Measurements from ENCODE around the gene NTN1. TPM values are rescaled to one million over a fixed set of nuclear protein-coding genes. Genes with fewer than 3 reads are reported as not detected.

NTN1 gene
- total RNA-seq, 1 experiment from 2014 or later: 14.5 TPM

- ATAC-seq: no peak
- Histone ChIP-seq H3K4me1 (ENCODE audit: control insufficient read depth, insufficient read depth, low read length) (no peaks in the 10 kb centered on the region), H3K27ac (ENCODE audit: low read length) (no peak overlapping the region), H3K4me3 (ENCODE audit: low read depth in 2 of 2, low read length in 2 of 2) (no peak overlapping the region), H3K9me3 (ENCODE audit: control insufficient read depth, insufficient read depth, low read depth, low read length) (no peaks in the 10 kb centered on the region), H3K27me3 (ENCODE audit: control insufficient read depth, insufficient read depth, low read length) (no peaks in the 10 kb centered on the region), H3K36me3 (ENCODE audit: control insufficient read depth, insufficient read depth, low read length) (no peaks in the 10 kb centered on the region)
- no peak for DNase-seq (ENCODE audit: low read depth, low spot score)
- intact Hi-C loops (cut with micrococcal nuclease; ENCODE audit: unreplicated experiment): no loop called here
- ChIA-PET POLR2A (no interaction called here), CTCF (no interaction called here)
- in situ Hi-C loops (cut with HindIII; ENCODE audit: low pct_unique_long_range_greater_than_20kb, low sequenced_read_pairs): no loop called here
- no peak for TF ChIP-seq CTCF (IDR thresholded peaks at IDR 0.05)
- TF ChIP-seq SIN3A (IDR thresholded peaks at IDR 0.05; ENCODE audit: borderline replicate concordance, insufficient read depth, low read depth, low read length): no peak
- TF ChIP-seq REST (IDR thresholded peaks at IDR 0.05; ENCODE audit: insufficient read depth in 1 of 2, low read depth in 2 of 2, low read length in 1 of 2): no peak
- TF ChIP-seq POLR2AphosphoS5 (IDR thresholded peaks at IDR 0.05; ENCODE audit: low read depth, low read length): no peak
- TF ChIP-seq TCF7L2 (IDR thresholded peaks at IDR 0.05; ENCODE audit: low read depth, low read length): no peak
- no TSS peak for BruUV-seq (replicated peaks)
These were observed 121.6 kb downstream of the NTN1 start for GRCh38 chr17:9142772-9143494.

- CTCF ChIA-PET: no interaction called here
These were observed 123.4 kb downstream of the NTN1 start for GRCh38 chr17:9144502-9145249.

More at GRCh38 chr17:9144502-9145249, 123.4 kb downstream of the NTN1 start:
- no peaks in the 10 kb centered on the region; the same call in 1 of the 2 replicates for H3K27me3 ChIP-seq (ENCODE audit: control insufficient read depth, insufficient read depth, low read length)
- TF ChIP-seq SIN3A (IDR thresholded peaks at IDR 0.05; ENCODE audit: borderline replicate concordance, insufficient read depth, low read depth, low read length) (no peak), REST (IDR thresholded peaks at IDR 0.05; ENCODE audit: insufficient read depth in 1 of 2, low read depth in 2 of 2, low read length in 1 of 2) (no peak), CTCF (IDR thresholded peaks at IDR 0.05) (no peak), TCF7L2 (IDR thresholded peaks at IDR 0.05; ENCODE audit: low read depth, low read length) (no peak), POLR2AphosphoS5 (IDR thresholded peaks at IDR 0.05; ENCODE audit: low read depth, low read length) (no peak)
- H3K9me3 ChIP-seq (ENCODE audit: control insufficient read depth, insufficient read depth, low read depth, low read length): no peaks in the 10 kb centered on the region
- H3K27ac ChIP-seq (ENCODE audit: low read length): no peak overlapping the region
- in situ Hi-C loops (cut with HindIII; ENCODE audit: low pct_unique_long_range_greater_than_20kb, low sequenced_read_pairs) (no loop called here), intact Hi-C loops (cut with micrococcal nuclease; ENCODE audit: unreplicated experiment) (no loop called here)
- no peaks in the 10 kb centered on the region for H3K36me3 ChIP-seq (ENCODE audit: control insufficient read depth, insufficient read depth, low read length)
- POLR2A ChIA-PET: no interaction called here
- ATAC-seq (no peak), DNase-seq (ENCODE audit: low read depth, low spot score) (no peak)
- H3K4me3 ChIP-seq (ENCODE audit: low read depth in 2 of 2, low read length in 2 of 2): no peak overlapping the region
- H3K4me1 ChIP-seq (ENCODE audit: control insufficient read depth, insufficient read depth, low read length): no peaks in the 10 kb centered on the region
- BruUV-seq (replicated peaks): no TSS peak
